IPS-20b (cell line): ENCODE measurements around the gene SPRR1A.

Experiments used
- H3K27ac ChIP-seq: one replicate; pipeline ENCODE4 v1.5.1; 2013; ENCODE audit warnings: low read length
- H3K27me3 ChIP-seq: 2 replicates; pipeline ENCODE4 v1.6.1; 2013; ENCODE audit warnings: mild to moderate bottlenecking, low read length, inconsistent platforms; ENCODE audit not compliant: insufficient read depth
- H3K36me3 ChIP-seq: 2 replicates; pipeline ENCODE4 v1.6.1; 2013; ENCODE audit warnings: low read depth, mild to moderate bottlenecking, inconsistent platforms, low read length, moderate library complexity; ENCODE audit not compliant: insufficient read depth
- H3K4me1 ChIP-seq: 2 replicates; pipeline ENCODE4 v1.6.1; 2013; ENCODE audit warnings: mild to moderate bottlenecking, control low read depth, inconsistent platforms, low read length, moderate library complexity; ENCODE audit not compliant: insufficient read depth
- H3K4me3 ChIP-seq: 2 replicates; pipeline ENCODE4 v1.5.1; 2013; ENCODE audit warnings: mild to moderate bottlenecking, low read length, inconsistent platforms
- H3K9ac ChIP-seq: 2 replicates; pipeline ENCODE4 v1.6.1; 2013; ENCODE audit warnings: low read depth, mild to moderate bottlenecking, inconsistent platforms, low read length, moderate library complexity
- H3K9me3 ChIP-seq: 2 replicates; pipeline ENCODE4 v1.6.1; 2013; ENCODE audit warnings: mild to moderate bottlenecking, low read depth, low read length, inconsistent platforms; ENCODE audit not compliant: insufficient read depth

Gene SPRR1A

GRCh38 chr1:152959801-152960451, 24.0 kb upstream of the SPRR1A start:
- H3K36me3 ChIP-seq, result no peaks in the 10 kb centered on the region
- H3K9ac ChIP-seq, result no peak overlapping the region
- no peaks in the 10 kb centered on the region for H3K4me1 ChIP-seq
- no peak overlapping the region for H3K4me3 ChIP-seq
- no peak overlapping the region for H3K27ac ChIP-seq
- no peaks in the 10 kb centered on the region; the same call in 1 of the 2 replicates for H3K27me3 ChIP-seq
- H3K9me3 ChIP-seq, result no peaks in the 10 kb centered on the region

- Histone ChIP-seq H3K9ac (no peak overlapping the region), H3K27ac (no peak overlapping the region), H3K27me3 (no peaks in the 10 kb centered on the region; the same call in 1 of the 2 replicates), H3K9me3 (no peaks in the 10 kb centered on the region), H3K4me3 (no peak overlapping the region), H3K4me1 (no peaks in the 10 kb centered on the region), H3K36me3 (no peaks in the 10 kb centered on the region)
Measured at GRCh38 chr1:152960452-152961044, 23.3 kb upstream of the SPRR1A start.

GRCh38 chr1:152961226-152961891, 22.5 kb upstream of the SPRR1A start:
- Histone ChIP-seq H3K27me3 (no peaks in the 10 kb centered on the region; the same call in 1 of the 2 replicates), H3K9me3 (no peaks in the 10 kb centered on the region), H3K4me1 (no peaks in the 10 kb centered on the region), H3K36me3 (no peaks in the 10 kb centered on the region), H3K9ac (no peak overlapping the region), H3K27ac (no peak overlapping the region), H3K4me3 (no peak overlapping the region)

- H3K27me3 ChIP-seq, result no peaks in the 10 kb centered on the region; the same call in 1 of the 2 replicates
- no peak overlapping the region for H3K27ac ChIP-seq
- H3K36me3 ChIP-seq, result no peaks in the 10 kb centered on the region
- no peaks in the 10 kb centered on the region for H3K9me3 ChIP-seq
- H3K4me3 ChIP-seq, result no peak overlapping the region
- no peak overlapping the region for H3K9ac ChIP-seq
- H3K4me1 ChIP-seq, result no peaks in the 10 kb centered on the region
Measured at GRCh38 chr1:152962876-152963415, 20.9 kb upstream of the SPRR1A start.

- no peaks in the 10 kb centered on the region for H3K4me1 ChIP-seq
- no peaks in the 10 kb centered on the region for H3K9me3 ChIP-seq
- H3K27me3 ChIP-seq, result no peaks in the 10 kb centered on the region; the same call in 1 of the 2 replicates
- H3K4me3 ChIP-seq, result no peak overlapping the region
- H3K9ac ChIP-seq, result no peak overlapping the region
- H3K27ac ChIP-seq, result no peak overlapping the region
- no peaks in the 10 kb centered on the region for H3K36me3 ChIP-seq
Measured at GRCh38 chr1:152964536-152964935, 19.3 kb upstream of the SPRR1A start.

- Histone ChIP-seq H3K4me1 (no peaks in the 10 kb centered on the region), H3K9me3 (no peaks in the 10 kb centered on the region), H3K27ac (no peak overlapping the region), H3K9ac (no peak overlapping the region), H3K36me3 (no peaks in the 10 kb centered on the region), H3K4me3 (no peak overlapping the region), H3K27me3 (no peaks in the 10 kb centered on the region)
Measured at GRCh38 chr1:152965853-152966252, 18.0 kb upstream of the SPRR1A start.

GRCh38 chr1:152967201-152967600, 16.7 kb upstream of the SPRR1A start:
- H3K27ac ChIP-seq, result no peak overlapping the region
- H3K4me1 ChIP-seq, result no peaks in the 10 kb centered on the region
- no peaks in the 10 kb centered on the region for H3K36me3 ChIP-seq
- no peak overlapping the region for H3K4me3 ChIP-seq
- H3K9me3 ChIP-seq, result no peaks in the 10 kb centered on the region
- H3K9ac ChIP-seq, result no peak overlapping the region
- H3K27me3 ChIP-seq, result no peaks in the 10 kb centered on the region

GRCh38 chr1:152968248-152968647, 15.6 kb upstream of the SPRR1A start:
- Histone ChIP-seq H3K9ac (no peak overlapping the region), H3K4me3 (no peak overlapping the region), H3K9me3 (no peaks in the 10 kb centered on the region), H3K36me3 (no peaks in the 10 kb centered on the region), H3K27me3 (no peaks in the 10 kb centered on the region), H3K4me1 (no peaks in the 10 kb centered on the region), H3K27ac (no peak overlapping the region)

GRCh38 chr1:152969036-152969435, 14.8 kb upstream of the SPRR1A start:
- no peaks in the 10 kb centered on the region for H3K4me1 ChIP-seq
- no peaks in the 10 kb centered on the region for H3K9me3 ChIP-seq
- H3K27me3 ChIP-seq, result no peaks in the 10 kb centered on the region
- no peaks in the 10 kb centered on the region for H3K36me3 ChIP-seq
- H3K27ac ChIP-seq, result no peak overlapping the region
- H3K4me3 ChIP-seq, result no peak overlapping the region
- no peak overlapping the region for H3K9ac ChIP-seq

GRCh38 chr1:152970495-152970894, 13.4 kb upstream of the SPRR1A start, which contains the start of gene SPRR4:
Gene SPRR4 (plus strand): TSS chr1:152970648. CDS start chr1:152971891, 1,243 bp downstream.
- Histone ChIP-seq H3K9ac (no peak within 1 kb of the TSS), H3K4me3 (no peak within 1 kb of the TSS), H3K9me3 (no peaks in the 10 kb centered on the region), H3K27me3 (no peaks in the 10 kb centered on the region), H3K4me1 (no peaks in the 10 kb centered on the region), H3K27ac (no peak within 1 kb of the TSS), H3K36me3 (no peaks in the 10 kb centered on the region)

- H3K9me3 ChIP-seq, result no peaks in the 10 kb centered on the region
- no peaks in the 10 kb centered on the region for H3K4me1 ChIP-seq
- H3K27me3 ChIP-seq, result no peaks in the 10 kb centered on the region
- H3K9ac ChIP-seq, result no peak overlapping the region
- H3K27ac ChIP-seq, result no peak overlapping the region
- H3K4me3 ChIP-seq, result no peak overlapping the region
- H3K36me3 ChIP-seq, result no peaks in the 10 kb centered on the region
Measured at GRCh38 chr1:152972196-152972886, 11.5 kb upstream of the SPRR1A start.
